Stimulated activated CD8-positive, alpha-beta memory T cell treated with anti-CD3 and anti-CD28 coated beads, Interleukin-4, amount 100 ng/mL, for 48 hours (primary cell): ENCODE measurements around the gene RNF180.

Experiments
- DNase-seq: peaks from one replicate; pipeline ENCODE4 v3.0.0-alpha.2; 2020

The RNF180 gene, protein sequence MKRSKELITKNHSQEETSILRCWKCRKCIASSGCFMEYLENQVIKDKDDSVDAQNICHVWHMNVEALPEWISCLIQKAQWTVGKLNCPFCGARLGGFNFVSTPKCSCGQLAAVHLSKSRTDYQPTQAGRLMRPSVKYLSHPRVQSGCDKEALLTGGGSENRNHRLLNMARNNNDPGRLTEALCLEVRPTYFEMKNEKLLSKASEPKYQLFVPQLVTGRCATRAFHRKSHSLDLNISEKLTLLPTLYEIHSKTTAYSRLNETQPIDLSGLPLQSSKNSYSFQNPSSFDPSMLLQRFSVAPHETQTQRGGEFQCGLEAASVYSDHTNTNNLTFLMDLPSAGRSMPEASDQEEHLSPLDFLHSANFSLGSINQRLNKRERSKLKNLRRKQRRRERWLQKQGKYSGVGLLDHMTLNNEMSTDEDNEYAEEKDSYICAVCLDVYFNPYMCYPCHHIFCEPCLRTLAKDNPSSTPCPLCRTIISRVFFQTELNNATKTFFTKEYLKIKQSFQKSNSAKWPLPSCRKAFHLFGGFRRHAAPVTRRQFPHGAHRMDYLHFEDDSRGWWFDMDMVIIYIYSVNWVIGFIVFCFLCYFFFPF

GRCh38 chr5:64165500-64166200, at the start of gene RNF180:
Gene RNF180, plus strand, starts transcription at chr5:64165843. Its CDS starts 34,965 bp downstream, at chr5:64200808.
- peak; percentile 26 for DNase-seq

- no peak for DNase-seq
Measured at GRCh38 chr5:64125521-64125920, 40.1 kb upstream of the RNF180 start.

DNA sequence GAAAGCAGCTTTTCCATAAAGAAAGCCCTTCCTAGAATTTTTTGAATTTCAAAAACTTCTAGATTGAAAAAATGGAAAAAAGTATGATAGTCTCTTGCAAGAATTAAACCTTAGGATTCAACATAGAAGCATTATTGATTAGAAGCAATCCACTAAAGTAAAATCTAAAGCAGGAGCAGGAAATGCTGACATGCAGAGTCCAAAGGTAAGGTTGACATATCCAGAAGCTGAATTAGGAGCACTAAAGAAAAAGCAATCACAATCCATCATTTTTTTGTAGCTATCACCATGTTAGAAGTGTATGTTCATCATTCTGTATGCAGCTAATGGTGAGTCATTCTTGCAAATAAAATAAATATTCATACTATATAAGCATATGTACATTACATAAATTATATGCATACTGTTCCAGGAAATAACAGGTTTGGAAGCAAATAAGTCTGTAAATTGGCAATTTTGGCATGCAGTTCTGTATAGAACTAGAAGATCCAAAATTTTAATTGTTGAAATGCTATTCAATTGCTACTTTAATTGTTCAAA, 39.4 kb upstream of the RNF180 start:
- DNase-seq, result no peak

DNA sequence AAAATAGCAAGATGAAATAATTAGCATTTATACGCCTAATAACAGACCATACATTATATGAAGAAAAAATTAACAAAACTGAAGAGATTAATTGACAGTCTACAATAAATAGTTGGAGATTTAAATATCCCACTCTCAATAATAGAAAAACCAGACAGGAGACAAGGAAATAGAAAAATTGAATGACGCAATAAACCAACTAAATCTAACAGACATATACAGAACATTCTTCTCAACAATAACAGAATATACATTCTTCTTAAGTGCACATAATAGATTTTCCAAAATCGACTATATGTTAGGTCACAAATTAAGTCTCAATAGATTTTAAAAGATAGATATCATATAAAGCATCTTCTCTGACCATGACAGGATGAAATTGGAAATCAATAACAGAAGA, 25.6 kb upstream of the RNF180 start:
- no peak for DNase-seq

- no peak for DNase-seq
Measured at GRCh38 chr5:64144425-64145215, 21.0 kb upstream of the RNF180 start.

GRCh38 chr5:64145216-64145895, 20.3 kb upstream of the RNF180 start:
- no peak for DNase-seq

DNA sequence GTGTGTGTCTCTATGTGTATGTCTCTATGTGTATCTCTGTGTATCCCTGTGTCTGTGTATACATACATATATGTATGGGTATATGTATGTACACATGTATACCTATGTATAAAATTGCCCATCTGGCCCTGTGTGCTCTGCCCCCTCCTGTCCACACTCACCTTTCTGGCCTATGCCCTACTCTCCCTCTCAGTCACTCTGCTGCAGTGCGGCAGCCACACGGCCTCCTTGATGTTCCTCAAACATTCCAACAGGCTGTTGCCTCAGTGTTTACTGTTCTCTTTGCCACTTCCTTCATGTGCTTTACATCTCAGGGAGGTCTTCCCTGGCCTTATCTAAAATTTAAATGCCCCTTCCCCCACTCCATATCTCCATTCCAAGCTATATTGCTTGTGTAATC, 18.3 kb upstream of the RNF180 start:
- no peak for DNase-seq

GRCh38 chr5:64147849-64148441, 17.7 kb upstream of the RNF180 start:
- DNase-seq, result no peak

- no peak for DNase-seq
Measured at GRCh38 chr5:64149268-64149667, 16.4 kb upstream of the RNF180 start.

DNA sequence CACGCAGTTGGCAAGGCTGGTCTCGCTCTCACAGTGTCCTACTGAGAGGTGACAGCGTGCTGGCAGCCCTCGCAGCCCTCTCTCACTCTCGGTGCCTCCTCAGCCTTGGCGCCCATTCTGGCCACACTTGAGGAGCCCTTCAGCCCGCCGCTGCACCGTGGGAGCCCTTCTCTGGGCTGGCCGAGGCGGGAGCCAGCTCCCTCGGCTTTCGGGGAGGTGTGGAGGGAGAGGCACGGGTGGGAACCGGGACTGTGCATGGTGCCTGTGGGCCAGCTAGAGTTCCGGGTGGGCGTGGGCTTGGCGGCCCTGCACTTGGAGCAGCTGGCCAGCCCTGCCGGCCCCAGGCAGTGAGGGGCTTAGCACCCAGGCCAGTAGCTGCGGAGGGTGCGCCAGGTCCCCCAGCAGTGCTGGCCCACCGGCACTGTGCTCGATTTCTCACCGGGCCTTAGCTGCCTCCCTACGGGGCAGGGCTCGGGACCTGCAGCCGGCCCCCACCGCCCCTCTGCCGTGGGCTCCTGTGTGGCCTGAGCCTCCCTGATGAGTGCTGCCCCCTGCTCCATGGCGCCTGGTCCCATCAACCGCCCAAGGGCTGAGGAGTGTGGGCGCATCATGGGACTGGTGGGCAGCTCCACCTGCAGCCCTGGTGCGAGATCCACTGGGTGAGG, 15.7 kb upstream of the RNF180 start:
- DNase-seq, result no peak

DNA sequence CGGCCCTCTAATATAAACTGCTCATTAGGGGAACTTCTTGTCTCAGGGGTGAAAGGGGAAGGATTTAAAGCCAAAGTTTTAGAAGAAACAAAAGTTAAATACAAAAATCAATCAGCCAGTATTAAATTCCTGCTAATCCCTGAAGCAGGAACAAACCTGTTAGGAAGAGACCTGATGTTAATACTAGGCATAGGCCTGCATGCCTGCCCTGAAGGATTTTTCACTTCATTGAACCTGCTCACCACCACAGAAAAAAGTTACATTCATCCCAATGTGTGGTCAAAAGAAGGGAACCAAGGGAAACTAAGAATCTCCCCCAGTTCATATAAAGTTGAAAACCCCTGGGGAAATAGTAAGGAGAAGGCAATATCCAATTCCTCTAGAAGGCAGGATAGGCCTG, 9.4 kb upstream of the RNF180 start:
- DNase-seq, result no peak

- no peak for DNase-seq
Measured at GRCh38 chr5:64158827-64159226, 6.8 kb upstream of the RNF180 start.

GRCh38 chr5:64160201-64160600, 5.4 kb upstream of the RNF180 start:
- no peak for DNase-seq

DNA sequence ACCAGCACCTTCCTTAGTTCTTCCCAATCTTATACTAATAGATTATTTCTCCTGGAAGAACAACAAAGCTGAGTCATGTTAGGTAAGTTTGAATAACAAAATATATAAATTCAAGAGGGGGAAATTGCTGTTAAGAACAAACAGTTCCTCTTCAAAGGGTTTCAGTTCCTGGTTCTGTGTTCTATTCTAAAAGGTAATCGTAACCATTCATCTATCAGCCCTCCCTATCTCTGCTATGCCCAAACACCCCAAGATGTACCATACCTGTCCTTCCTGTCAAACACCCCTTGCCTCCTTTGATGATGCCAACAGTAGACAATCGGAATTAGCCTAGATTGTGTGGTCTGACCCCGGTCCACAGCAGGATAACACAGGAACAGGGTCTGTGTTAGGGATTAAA, 4.2 kb upstream of the RNF180 start:
- DNase-seq, result no peak

- DNase-seq, result no peak
Measured at GRCh38 chr5:64163135-64163534, 2.5 kb upstream of the RNF180 start.

DNA sequence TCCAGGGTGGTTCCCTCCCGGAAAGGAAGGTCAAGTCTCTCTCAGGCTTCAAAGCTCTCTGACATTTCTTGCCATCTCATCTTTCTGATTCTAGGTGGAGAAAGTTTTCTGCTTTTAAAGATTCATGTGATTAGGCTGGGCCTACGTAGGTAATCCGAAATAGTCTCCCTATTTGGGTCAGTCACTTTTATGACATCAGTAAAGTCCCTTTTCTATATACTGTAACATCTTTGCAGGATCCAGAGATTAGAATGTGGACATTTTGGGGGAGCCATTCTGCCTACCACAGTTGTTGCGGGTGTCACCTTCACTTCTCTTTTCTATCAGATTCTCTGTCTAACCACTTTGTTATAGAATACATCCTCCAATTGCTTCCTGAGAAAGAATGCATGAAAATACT, 1.9 kb upstream of the RNF180 start:
- DNase-seq, result no peak

DNA sequence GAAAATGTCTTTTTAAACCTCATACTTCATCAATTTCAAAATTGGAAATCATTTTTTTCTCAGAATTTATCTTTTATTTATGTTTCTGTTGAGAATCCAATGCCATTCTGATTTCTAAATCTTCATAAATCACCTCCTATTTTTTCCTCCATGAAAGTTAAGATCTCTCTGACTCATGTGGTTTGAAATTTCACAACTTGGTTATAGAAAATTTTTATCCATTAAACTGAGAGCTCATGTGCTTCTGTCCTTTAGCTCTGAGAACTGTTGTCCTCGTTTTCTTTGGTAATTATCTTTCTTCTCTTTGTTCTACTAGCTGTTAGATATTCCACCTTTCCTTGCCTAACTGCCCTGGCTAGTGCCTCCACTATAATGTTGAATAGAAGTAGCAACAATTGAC, 1.5 kb upstream of the RNF180 start:
- DNase-seq, result no peak

DNA sequence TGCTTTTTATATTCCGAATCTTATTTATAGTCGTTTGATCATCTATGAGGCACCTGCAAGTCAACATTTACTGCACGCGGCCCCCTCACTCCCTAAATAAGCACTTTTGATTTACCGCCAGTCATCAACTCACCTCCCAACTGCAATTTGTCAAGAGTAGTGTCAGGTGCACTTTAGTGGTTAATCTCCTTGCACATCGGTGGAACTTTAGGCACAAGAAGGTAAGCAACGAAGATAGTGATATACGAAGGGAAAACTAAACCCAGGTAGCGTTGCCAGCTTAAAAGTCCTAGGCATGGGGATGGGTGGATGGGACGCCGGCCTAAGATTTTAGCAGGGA, 513 bp upstream of the RNF180 start:
- no peak for DNase-seq

- no peak for DNase-seq
Measured at GRCh38 chr5:64166201-64166959, 737 bp downstream of the RNF180 start.

GRCh38 chr5:64176301-64176700, 10.7 kb downstream of the RNF180 start:
- DNase-seq, result no peak
